ENCODE data around the gene PMM2.
A peak's percentile ranks its signal among the peaks of the same experiment; 100 is the strongest.
"Not testable (repeated sequence)": the region's sequence is repeated elsewhere in the genome, so short reads cannot be mapped to it uniquely, and the experiment has no call there.

PMM2 gene
- total RNA-seq, result 43.6 to 136 (median 48.2) reads per million in 3 experiments

GRCh38 chr16:8797364-8798173, at the start of gene PMM2, which contains the start of gene TMEM186:
Gene PMM2, plus strand, starts transcription at chr16:8797839. Its CDS starts 44 bp downstream, at chr16:8797883.
Gene TMEM186, minus strand, starts transcription at chr16:8797639. Its CDS starts 25 bp downstream, at chr16:8797614.
- peak; percentile 94 for DNase-seq

DNA sequence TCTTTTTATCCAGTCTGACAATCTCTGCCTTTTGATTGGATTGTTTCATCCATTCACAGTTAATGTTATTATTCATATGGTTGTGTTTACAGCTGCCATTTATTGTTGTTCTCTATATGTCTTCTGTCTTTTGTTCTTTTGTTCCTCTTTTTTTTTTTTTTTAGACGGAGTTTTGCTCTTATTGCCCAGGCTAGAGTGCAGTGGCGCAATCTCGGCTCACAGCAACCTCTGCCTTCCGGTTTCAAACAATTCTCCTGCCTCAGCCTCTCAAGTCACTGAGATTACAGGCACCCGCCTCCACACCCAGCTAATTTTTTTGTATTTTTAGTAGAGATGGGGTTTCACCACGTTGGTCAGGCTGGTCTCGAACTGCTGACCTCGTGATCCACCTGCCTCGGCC, 48.7 kb upstream of the PMM2 start:
- not testable (repeated sequence) for DNase-seq

DNA sequence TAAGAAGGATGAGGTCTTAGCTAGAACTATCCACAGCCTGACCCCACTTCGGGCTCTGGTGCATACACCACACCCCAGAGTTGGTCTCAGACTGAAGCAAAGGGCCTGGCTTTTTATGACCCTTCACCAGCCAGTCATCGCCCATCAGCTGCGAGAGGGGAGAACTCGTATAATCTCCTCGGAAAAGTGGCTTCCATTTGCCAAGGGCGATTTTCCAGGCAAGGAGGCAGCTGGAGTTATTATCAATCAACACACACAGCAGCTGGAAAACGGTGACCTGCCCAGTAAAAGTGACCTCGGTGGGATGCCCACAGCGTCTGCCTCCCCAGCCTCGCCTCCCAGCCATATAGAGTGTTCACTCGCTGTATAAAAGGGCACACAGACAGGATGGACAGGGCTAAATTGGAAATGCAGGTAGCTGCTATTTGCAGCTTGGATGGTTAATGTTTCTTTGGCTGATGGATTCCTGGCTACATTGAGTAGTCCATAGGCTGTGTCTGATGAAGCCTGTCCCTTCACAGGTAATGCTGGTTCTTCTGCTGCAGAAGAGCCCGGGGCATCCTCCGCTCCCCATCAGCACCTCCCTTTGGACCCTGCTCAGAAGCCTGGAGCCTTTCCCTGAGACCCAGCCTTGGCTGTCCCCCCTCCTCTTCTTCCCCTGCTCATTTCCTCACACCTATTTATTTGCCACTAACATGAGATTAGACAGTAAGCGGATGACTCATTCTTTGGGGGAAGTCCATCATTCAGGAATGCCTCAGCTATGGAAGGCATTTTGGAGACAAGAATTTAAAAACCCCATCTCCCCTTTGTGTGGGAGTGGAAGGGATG, 45.9 kb upstream of the PMM2 start:
- DNase-seq, result no peak

GRCh38 chr16:8752706-8753105, 44.9 kb upstream of the PMM2 start:
- no peak for DNase-seq

GRCh38 chr16:8753416-8754054, 44.1 kb upstream of the PMM2 start:
- no peak for DNase-seq

- DNase-seq, result no peak
Measured at GRCh38 chr16:8756755-8757154, 40.9 kb upstream of the PMM2 start.

GRCh38 chr16:8758022-8758421, 39.6 kb upstream of the PMM2 start:
- DNase-seq, result no peak

DNA sequence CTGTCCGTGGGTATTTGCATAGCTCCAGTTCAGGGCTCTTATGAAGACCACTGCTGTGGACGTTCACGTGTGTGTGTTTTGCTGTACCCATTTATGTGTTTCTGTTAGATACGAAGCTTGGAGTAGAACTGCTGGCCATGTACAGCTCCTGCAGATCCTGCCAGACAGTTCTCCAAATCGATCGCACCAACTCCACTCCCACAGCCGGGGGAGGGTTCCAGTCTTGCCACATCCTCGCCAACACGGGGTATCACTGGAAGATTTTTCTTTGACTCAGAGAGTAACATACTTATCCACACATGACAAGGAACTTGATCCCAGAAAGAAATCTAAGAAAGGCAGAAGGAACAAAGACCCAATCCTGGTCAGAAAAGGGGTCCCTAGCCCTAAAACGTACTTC, 37.6 kb upstream of the PMM2 start:
- no peak for DNase-seq

DNA sequence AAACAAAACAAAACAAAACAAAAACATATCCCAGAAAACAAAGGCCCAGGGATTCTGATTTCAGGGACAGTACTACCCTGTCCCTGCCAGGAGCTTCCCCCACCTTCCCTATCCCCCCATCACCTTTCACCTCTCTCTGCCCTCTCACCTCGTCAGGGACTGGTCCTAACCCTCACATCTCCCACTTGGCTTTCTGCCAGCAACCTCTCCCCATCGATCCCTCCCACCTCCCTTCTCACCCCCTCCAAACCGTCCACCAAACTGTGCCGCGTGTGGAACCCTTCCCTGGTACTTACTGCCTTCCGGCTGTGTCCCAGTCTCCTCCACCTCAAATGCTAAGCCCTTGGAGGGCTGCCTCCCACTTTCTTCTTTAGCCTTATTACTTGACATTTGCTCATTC, 36.6 kb upstream of the PMM2 start:
- no peak for DNase-seq

DNA sequence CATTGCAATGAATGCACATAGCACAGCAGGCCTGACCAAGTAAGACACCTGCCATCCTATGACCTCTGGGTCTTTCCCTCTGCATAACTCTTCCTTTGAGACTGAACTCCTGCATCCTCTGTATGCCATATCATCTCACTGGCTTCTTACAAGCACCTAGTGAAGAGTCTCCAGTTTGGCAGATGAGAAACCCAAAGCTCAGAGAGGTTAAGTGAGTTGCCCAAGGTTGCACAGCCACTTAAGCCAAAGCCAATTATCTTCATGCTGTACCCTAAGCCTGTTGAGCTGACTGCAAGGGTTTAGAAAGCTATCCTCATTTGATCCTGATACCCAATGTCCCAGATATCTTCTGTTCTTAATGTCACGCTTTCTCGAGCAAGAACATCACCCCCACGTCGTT, 35.4 kb upstream of the PMM2 start:
- no peak for DNase-seq

GRCh38 chr16:8763083-8763482, 34.6 kb upstream of the PMM2 start:
- no peak for DNase-seq

DNA sequence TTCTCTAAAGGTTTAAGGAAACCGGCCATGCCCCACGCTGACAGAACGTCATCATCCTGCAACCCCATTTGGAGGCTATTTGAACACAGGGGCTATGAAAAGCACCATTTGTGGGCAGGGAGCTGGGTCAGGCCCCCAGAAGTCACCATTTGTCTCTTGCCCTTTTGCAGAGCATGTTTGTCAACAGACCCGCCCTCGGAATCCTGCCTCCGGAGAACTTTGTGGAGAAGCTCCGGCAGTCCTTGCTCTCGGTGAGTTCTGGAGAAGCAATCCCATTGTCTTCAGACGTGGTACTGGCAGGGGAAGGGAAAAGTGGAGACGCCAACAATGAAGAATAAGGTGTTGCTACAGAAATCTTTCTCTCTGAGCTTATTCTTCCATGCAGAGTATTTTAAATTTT, 33.7 kb upstream of the PMM2 start:
- DNase-seq, result no peak

- no peak for DNase-seq
Measured at GRCh38 chr16:8764525-8765250, 33.0 kb upstream of the PMM2 start.

- DNase-seq, result no peak
Measured at GRCh38 chr16:8767176-8767575, 30.5 kb upstream of the PMM2 start.

- DNase-seq, result no peak
Measured at GRCh38 chr16:8768283-8768682, 29.4 kb upstream of the PMM2 start.

DNA sequence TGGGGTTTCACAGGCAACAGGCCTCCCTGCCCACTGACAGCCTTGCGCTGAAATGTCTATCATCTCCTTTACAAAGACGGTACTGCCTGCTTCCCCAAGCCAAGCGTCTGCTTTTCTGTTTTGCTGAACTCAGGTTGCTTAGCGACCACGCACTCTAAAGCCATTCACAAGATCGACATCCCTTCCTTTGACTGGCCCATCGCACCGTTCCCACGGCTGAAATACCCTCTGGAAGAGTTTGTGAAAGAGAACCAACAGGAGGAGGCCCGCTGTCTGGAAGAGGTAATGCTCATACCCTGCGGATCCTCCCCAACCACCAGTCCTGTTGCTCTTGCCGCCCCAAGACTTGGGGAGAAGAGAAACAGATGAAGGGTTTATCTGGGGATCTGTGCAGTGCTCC, 28.9 kb upstream of the PMM2 start:
- DNase-seq, result no peak

DNA sequence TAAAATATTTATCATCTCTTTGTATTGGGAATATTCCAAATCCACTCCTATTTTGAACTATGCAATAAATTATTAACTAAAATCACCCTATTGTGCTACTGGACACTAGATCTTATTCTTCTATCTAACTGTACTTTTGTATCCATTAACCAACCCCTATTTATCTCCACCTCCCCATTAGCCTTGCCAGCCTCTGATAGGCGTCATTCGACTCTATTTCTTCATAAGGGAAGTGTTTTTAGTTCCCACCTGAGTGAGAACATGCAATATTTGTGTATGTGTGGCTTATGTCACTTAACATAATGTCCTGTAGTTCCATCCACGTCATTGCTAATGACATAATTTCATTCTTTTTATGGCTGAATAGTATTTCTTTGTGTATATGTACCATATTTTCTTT, 24.1 kb upstream of the PMM2 start:
- DNase-seq, result no peak

DNA sequence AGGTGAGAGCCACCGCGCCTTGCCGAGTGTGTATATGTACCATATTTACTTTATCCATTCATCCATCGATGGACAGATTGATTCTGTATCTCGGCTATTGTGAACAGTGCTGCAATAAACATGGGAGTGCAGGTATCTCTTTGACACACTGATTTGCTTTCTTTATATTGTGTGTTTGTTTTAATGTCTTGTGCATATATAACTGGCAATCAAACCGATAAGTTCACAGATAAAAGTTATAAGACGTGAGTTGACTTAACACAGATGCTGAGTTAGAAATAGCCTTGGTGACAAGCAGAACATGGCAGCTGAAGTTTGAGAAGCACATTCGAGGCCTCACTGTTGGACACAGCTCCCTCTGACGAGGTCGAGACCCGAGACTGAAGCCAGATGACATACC, 23.4 kb upstream of the PMM2 start:
- no peak for DNase-seq

DNA sequence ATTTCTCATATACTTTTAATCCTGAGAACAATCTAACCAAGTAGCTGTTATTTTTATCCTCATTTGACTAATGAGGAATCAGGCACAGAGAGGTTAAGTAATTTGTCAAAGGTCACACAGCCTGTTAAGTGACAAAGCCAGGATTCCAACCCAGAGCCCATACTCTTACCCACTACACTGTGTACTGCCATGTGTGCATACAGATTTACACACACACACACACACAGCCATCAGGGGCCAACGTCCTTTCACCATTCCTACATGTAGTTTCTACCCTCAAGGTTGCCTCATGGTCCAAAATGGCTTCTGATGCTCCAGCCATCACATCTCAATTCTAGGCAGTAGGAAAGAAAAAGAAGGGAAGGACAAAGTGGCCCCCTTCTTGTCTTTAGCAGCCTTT, 22.3 kb upstream of the PMM2 start:
- no peak for DNase-seq

GRCh38 chr16:8776129-8776584, 21.5 kb upstream of the PMM2 start:
- DNase-seq, result no peak

DNA sequence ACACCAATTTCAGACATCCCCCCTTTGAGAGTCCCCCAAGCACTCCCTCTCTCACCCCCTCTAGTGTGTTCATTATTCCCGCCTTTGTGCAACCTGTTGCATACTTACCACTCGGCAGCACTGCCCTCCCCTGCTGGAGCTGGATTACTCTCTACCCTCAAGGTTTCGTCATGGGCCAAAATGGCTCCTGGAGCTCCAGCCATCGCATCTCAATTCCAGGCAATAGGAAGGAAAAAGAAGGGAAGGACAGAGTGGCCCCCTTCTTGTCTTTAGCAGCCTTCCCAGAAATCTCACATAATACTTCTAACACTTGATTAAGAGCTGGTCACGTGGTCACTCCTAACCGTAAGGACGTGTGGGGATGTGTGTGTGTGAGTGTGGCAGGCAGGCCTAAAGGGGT, 20.4 kb upstream of the PMM2 start:
- no peak for DNase-seq

- DNase-seq, result no peak
Measured at GRCh38 chr16:8781797-8782196, 15.8 kb upstream of the PMM2 start.

- DNase-seq, result no peak
Measured at GRCh38 chr16:8782673-8783072, 15.0 kb upstream of the PMM2 start.

Data from central memory CD4-positive, alpha-beta T cell (primary cell).